ENCODE results near the gene PTGES3. TPM values are rescaled to one million over a fixed set of nuclear protein-coding genes. Genes with fewer than 3 reads are reported as not detected.

Gene PTGES3
- total and polyA plus RNA-seq, 10 of the 15 experiments (the other 5 are each of a cell fraction or from before 2014, with no cell fraction given), result 117 to 520 (median 175) TPM

- Histone ChIP-seq H4K20me1 (ENCODE audit: control insufficient read depth, insufficient read depth) (peaks cover 10% of the 10 kb centered on the region), H2AFZ (ENCODE audit: control insufficient read depth, low read depth, low read length) (no peak overlapping the region), H3K27ac (ENCODE audit: control insufficient read depth, insufficient read depth) (no peak overlapping the region), H3K4me3 (no peak overlapping the region), H3K27me3 (replicated peaks in 1 of 2; ENCODE audit: control insufficient read depth in 2 of 2, insufficient read depth in 2 of 2, low read length in 1 of 2) (no peaks in the 10 kb centered on the region), H3K36me3 (ENCODE audit: control insufficient read depth in 2 of 2, insufficient read depth in 2 of 2, low read length in 1 of 2) (peaks cover 4 to 27% of the 10 kb centered on the region in 2 experiments), H3K9ac (ENCODE audit: control insufficient read depth, insufficient read depth, low read length) (no peak overlapping the region), H3K4me2 (ENCODE audit: control insufficient read depth, insufficient read depth) (no peak overlapping the region; the same call in 1 of the 2 replicates), H3K79me2 (ENCODE audit: control insufficient read depth, insufficient read depth, low read length) (peaks cover 98% of the 10 kb centered on the region), H3K4me1 (ENCODE audit: control insufficient read depth, insufficient read depth, low read length) (peaks cover 42% of the 10 kb centered on the region), H3K9me3 (replicated peaks; ENCODE audit: control insufficient read depth, insufficient read depth, low read length) (no peaks in the 10 kb centered on the region)
- CTCF ChIA-PET, result interaction anchor here (0.7 to 2.8 kb wide), 2 partner anchors 44 to 425 kb away, joined by 4 to 12 read pairs; no protein-coding TSS in a partner anchor
- BruUV-seq (replicated peaks), result no TSS peak
- intact Hi-C loops (cut with micrococcal nuclease; ENCODE audit: unreplicated experiment) (no loop called here), in situ Hi-C loops (cut with MboI) (no loop called here)
- SMC1A ChIA-PET (ENCODE audit: uncharacterized antibody, unreplicated experiment), result interaction anchor here (0.5 to 1.2 kb wide), 2 partner anchors 33 to 43 kb away, joined by 3 read pairs; no protein-coding TSS in a partner anchor
- 65% methylated on average over 13 of the region's 13 CpGs for WGBS (ENCODE audit: insufficient coverage, insufficient replicate concordance, low lambda C conversion rate, missing lambda C conversion rate)
- DNase-seq (ENCODE audit: low read depth, low spot score) (no peak), FAIRE-seq (no peak), ATAC-seq (no peak)
- POLR2A ChIA-PET, result interaction anchor here (0.6 to 1.6 kb wide), 7 partner anchors 9 to 199 kb away, joined by 3 to 10 read pairs (median 4); partner anchors contain the start of gene ATP5F1B
- RAD21 ChIA-PET (ENCODE audit: unreplicated experiment), result no interaction called here
- TF ChIP-seq MLLT1 (IDR thresholded peaks at IDR 0.05), result no peak
- TF ChIP-seq ZBTB11 (CRISPR knock-in tag; IDR thresholded peaks at IDR 0.05), result no peak
- no peak for TF ChIP-seq NRF1 (conservative IDR thresholded peaks at IDR 0.05; ENCODE audit: low read depth, low read length)
- no peak for TF ChIP-seq RAD51 (IDR thresholded peaks at IDR 0.05)
- no peak for TF ChIP-seq MYC (IDR thresholded peaks at IDR 0.05; ENCODE audit: insufficient read depth, insufficient read length, insufficient replicate concordance, low read length, severe bottlenecking)
- TF ChIP-seq ATF7 (IDR thresholded peaks at IDR 0.05; ENCODE audit: low read depth), result no peak
- no peak for TF ChIP-seq HCFC1 (IDR thresholded peaks at IDR 0.05; ENCODE audit: low read length)
- TF ChIP-seq CEBPB (IDR thresholded peaks at IDR 0.05; ENCODE audit: borderline replicate concordance in 1 of 2, low read depth in 2 of 2, low read length in 2 of 2), result no peak
- TF ChIP-seq ESRRA (IDR thresholded peaks at IDR 0.05; ENCODE audit: low read length), result no peak
- no peak for TF ChIP-seq NFYA (IDR thresholded peaks at IDR 0.05; ENCODE audit: borderline replicate concordance, low read depth, low read length)
- no peak for TF ChIP-seq RCOR1 (conservative IDR thresholded peaks at IDR 0.05; ENCODE audit: low read depth, low read length)
- no peak for TF ChIP-seq BACH1 (IDR thresholded peaks at IDR 0.05; ENCODE audit: borderline replicate concordance)
- no peak for TF ChIP-seq RBBP5 (conservative IDR thresholded peaks at IDR 0.05)
- TF ChIP-seq NFIC (IDR thresholded peaks at IDR 0.05; ENCODE audit: low read depth, low read length), result no peak
- TF ChIP-seq KLF5 (IDR thresholded peaks at IDR 0.05; ENCODE audit: partially characterized antibody), result no peak
- TF ChIP-seq FOXK2 (IDR thresholded peaks at IDR 0.05), result no peak
- no peak for TF ChIP-seq SREBF2 (IDR thresholded peaks at IDR 0.05; ENCODE audit: low read length)
- TF ChIP-seq ZNF622 (IDR thresholded peaks at IDR 0.05), result no peak
Measured at GRCh38 chr12:56679883-56680575, 8.1 kb downstream of the PTGES3 start.
